Measurements from ENCODE around the gene ARPC2.

DNA sequence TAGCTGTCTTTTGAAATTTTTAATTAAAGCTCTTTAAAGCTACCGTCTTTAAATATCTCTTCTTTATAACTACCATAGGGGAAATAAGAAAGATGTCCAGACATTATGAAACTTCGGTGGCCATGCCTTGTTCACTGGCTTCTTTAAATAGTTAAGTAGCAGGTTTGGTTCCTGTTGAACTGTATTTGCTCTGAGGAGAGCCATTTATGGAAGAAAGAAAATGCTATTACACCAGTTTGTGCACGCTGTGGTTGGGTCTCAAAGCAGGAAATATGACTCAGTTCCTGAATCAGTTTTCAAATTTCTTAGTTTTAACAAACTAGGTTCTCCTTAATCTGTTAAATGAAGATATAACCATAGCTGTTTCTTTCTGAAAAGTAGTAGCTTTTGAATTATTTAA, 12.2 kb downstream of the ARPC2 start:
- TF ChIP-seq CTCF (optimal IDR thresholded peaks at IDR 0.05 in 1 of 3, IDR thresholded peaks at IDR 0.05 in 1 of 3, conservative IDR thresholded peaks at IDR 0.05 in 1 of 3; ENCODE audit: extremely low read depth in 1 of 3, insufficient read depth in 2 of 3, low read length in 3 of 3) (no peak), EZH2 (IDR thresholded peaks at IDR 0.05; ENCODE audit: low read length) (no peak)

Data from keratinocyte (primary cell).